ENCODE data around the gene IL36RN. TPM values are rescaled to one million over a fixed set of nuclear protein-coding genes. Genes with fewer than 3 reads are reported as not detected.

Gene IL36RN
- total RNA-seq, 4 donors from 2014 or later = not detected

DNA sequence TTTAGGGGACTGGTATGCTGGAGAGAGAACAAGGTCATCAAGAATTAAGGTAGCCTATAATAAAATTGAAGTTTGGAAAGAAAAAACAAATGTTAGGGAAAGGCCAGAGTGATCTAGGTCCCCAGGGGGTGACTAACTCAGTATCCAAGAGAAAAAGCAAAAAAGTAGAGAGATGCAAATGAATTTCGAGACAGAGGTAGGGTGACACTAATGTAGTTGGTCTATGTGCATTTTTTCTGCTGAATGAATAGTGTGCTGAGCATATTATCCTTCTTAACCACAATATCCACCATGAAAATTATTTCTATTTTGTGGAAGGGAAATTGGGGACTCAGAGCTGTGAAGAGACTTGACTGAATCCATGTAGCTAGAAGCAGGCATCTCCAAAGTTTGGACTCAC lies 44.0 kb upstream of the IL36RN start:
- TF ChIP-seq, protein P1, sequence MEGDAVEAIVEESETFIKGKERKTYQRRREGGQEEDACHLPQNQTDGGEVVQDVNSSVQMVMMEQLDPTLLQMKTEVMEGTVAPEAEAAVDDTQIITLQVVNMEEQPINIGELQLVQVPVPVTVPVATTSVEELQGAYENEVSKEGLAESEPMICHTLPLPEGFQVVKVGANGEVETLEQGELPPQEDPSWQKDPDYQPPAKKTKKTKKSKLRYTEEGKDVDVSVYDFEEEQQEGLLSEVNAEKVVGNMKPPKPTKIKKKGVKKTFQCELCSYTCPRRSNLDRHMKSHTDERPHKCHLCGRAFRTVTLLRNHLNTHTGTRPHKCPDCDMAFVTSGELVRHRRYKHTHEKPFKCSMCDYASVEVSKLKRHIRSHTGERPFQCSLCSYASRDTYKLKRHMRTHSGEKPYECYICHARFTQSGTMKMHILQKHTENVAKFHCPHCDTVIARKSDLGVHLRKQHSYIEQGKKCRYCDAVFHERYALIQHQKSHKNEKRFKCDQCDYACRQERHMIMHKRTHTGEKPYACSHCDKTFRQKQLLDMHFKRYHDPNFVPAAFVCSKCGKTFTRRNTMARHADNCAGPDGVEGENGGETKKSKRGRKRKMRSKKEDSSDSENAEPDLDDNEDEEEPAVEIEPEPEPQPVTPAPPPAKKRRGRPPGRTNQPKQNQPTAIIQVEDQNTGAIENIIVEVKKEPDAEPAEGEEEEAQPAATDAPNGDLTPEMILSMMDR (IDR thresholded peaks at IDR 0.05; ENCODE audit: low read depth) = no peak

DNA sequence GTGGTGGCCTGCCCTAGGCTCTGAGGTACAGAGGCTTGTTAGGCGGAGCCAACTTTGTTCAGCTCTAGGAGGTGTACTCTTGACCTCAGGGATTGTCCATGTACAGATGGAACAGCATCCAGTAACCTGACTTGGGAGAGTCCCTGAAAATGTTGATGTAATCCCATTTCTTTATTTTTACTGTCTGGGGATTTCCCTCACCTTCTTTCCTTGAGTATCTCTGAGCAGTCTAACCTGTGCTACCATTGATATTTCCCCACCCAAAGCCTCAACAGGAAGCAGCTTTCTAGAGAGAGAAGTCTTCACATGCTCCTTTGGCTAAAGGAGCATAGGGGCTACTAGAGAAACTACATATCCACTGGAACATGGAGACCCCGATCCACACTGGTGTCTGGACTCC lies 43.3 kb upstream of the IL36RN start:
- TF ChIP-seq, protein P1 (IDR thresholded peaks at IDR 0.05; ENCODE audit: low read depth) = no peak

DNA sequence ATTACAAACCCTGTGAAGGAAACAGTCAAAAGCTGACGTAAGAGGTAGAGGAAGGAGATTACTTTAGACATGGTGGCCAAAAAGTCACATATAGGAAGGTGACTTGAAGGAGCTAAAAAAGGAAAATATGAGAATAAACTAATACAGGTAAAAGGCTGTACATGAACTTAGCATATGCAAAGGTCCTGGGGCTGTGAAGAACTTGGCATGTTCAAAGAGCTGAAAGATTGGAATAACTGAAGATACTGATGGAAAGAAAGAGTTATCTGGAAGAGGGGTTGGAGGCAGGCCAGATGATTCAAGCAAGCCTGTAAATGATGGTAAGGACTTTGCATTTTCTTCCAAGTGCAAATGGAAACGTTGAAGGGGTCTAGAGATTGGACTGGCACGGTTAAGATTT lies 40.5 kb upstream of the IL36RN start:
- TF ChIP-seq, protein P1 (IDR thresholded peaks at IDR 0.05; ENCODE audit: low read depth) = no peak

DNA sequence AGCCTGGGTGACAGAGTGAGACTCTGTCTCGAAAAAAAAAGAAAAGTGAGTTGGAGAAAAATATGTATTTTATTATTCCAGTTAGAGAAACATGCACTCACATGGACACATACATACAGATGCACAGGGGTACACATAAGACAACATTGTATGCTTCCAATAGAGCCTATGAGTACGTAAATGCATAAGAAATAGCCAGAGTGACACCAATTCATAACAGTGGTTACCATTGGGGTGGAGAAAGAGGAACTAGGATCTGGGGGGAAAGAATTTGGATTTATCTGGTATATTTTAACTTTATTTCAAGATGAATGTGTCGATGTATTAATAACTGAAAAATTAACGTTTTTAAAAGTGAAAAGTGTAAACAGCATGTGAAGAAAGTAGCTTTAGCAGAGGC lies 37.7 kb upstream of the IL36RN start:
- TF ChIP-seq, protein P1 (IDR thresholded peaks at IDR 0.05; ENCODE audit: low read depth) = no peak

DNA sequence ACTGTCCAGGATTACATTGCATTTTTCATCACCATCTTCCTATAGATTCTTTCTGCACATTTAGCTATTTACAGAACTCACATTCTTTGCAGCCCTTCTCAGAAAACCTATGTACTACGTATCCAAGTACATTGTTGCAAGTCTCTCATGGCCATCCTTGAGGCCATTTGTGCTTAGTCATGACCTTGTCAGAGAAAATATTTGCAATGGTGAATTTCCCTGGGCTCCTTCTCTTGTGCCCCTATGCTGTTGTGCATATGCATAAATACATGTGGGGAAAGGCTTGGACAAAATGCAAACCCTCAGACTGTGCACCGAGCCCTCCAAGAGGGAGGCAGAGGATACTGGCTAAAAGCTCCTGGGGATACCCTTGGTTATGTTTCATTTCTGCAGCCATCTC lies 34.2 kb upstream of the IL36RN start:
- TF ChIP-seq, protein P1 (IDR thresholded peaks at IDR 0.05; ENCODE audit: low read depth) = no peak

DNA sequence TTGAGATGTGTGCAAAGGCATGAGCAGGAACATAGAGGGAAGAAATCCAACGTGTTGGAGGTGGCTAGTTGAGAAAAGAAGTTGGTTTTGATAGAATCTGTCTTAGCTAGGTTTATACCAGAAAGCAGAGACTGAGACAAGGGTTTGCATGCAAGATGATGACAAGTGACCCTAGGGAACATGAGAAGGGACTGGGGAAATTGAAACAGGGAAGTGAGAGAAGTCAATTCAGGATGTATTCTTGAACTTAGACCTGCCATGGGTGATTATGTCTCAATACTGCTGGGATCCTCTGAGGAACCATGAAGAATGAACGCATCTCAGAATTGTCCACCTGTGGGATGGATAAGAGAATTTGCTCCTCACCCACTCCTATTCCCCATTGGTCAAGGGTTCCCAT lies 33.3 kb upstream of the IL36RN start:
- TF ChIP-seq, protein P1 (IDR thresholded peaks at IDR 0.05; ENCODE audit: low read depth) = no peak

DNA sequence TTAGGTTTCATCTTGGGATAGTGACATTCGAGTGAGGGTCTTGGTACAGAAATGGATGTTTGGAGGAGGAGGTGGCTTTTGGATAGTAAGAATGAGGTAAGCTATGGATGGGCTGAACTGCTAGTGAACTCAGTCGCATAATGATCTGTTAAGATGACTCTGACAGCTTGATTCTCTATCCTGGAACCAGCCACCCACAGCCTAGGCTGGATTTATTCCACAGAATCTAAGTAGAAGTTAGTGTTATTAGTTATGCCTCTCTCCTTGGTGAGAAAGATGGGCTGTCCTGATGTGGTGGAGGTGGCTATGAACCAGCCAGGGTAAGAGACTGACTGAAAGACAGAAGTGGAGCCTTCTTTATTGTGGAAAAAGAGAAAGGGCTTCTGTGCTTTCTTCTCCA lies 31.3 kb upstream of the IL36RN start:
- TF ChIP-seq, protein P1 (IDR thresholded peaks at IDR 0.05; ENCODE audit: low read depth) = no peak
